Measurements from ENCODE around the gene TRIM36. TPM values are rescaled to one million over a fixed set of nuclear protein-coding genes. Genes with fewer than 3 reads are reported as not detected.

Gene TRIM36
- total RNA-seq, 8 experiments from 2014 or later = 0.28 to 61.2 (median 49.0) TPM

- 7 to 100% (median 67%) methylated on average over 1 to 3 of the region's 3 CpGs; no CpG with 5 or more reads in 4 of the 10 experiments for WGBS, 10 experiments
Measured at GRCh38 chr5:115087951-115088350, 81.8 kb downstream of the TRIM36 start.

GRCh38 chr5:115086473-115086872 lies 83.2 kb downstream of the TRIM36 start:
- Histone ChIP-seq H3K4me1 (replicated peaks in 1 of 2) (no peaks in the 10 kb centered on the region), H3K4me3 (no peak overlapping the region), H3K27ac (no peak overlapping the region)
- 14 to 88% methylated on average over 1 of the region's 1 CpG; no CpG with 5 or more reads in 8 of the 10 experiments for WGBS, 10 experiments
- in situ Hi-C loops (cut with MboI; ENCODE audit: low pct_unique_long_range_greater_than_20kb in 2 of 9, low sequenced_read_pairs in 9 of 9, unreplicated experiment in 9 of 9) = loop anchor here in 2 of 9 experiments (25.0 kb wide), 2 partner anchors 151 to 501 kb away; no protein-coding TSS in a partner anchor
- no peak for ATAC-seq (replicated peaks in 6 of 8)

More at GRCh38 chr5:115087951-115088350, 81.8 kb downstream of the TRIM36 start:
- in situ Hi-C loops (cut with MboI; ENCODE audit: low pct_unique_long_range_greater_than_20kb in 2 of 9, low sequenced_read_pairs in 9 of 9, unreplicated experiment in 9 of 9) = loop anchor here in 2 of 9 experiments (25.0 kb wide), 2 partner anchors 149 to 499 kb away; no protein-coding TSS in a partner anchor
- Histone ChIP-seq H3K4me1 (replicated peaks in 1 of 2) (no peaks in the 10 kb centered on the region), H3K4me3 (no peak overlapping the region), H3K27ac (no peak overlapping the region)
- ATAC-seq (replicated peaks in 6 of 8) = peak in 2 of 8 experiments; percentile 41

DNA sequence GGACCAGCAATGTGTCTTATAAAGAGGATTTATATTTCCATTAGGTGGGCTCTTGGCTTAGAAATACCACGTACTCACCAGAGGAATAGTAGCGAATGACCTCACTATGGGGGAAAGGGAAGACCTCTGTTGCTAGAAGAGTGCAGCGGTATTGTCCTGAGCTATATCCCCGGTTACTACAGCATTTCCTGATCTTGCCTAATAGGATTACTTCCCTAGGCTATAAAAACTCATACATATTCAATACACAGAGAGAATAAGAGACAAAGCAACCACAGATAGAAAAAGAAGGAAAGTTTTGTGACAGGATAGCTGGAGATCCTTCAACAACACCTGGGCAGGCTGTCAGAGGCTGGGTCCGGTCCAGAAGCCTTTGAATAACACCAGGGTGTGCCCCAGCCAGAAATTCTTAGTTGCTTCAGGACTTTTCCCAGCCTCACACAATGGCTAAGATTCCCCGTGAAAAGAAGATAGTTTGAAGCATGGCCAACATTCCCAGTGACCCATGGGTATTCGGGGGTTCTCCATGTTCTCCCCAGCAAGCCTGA lies 85.4 kb downstream of the TRIM36 start:
- Histone ChIP-seq H3K4me1 (replicated peaks in 1 of 2) (no peaks in the 10 kb centered on the region), H3K4me3 (no peak overlapping the region), H3K27ac (no peak overlapping the region)
- in situ Hi-C loops (cut with MboI; ENCODE audit: low pct_unique_long_range_greater_than_20kb in 2 of 9, low sequenced_read_pairs in 9 of 9, unreplicated experiment in 9 of 9) = loop anchor here in 2 of 9 experiments (25.0 kb wide), 2 partner anchors 153 to 503 kb away; no protein-coding TSS in a partner anchor
- ATAC-seq (replicated peaks in 6 of 8) = peak in 3 of 8 experiments; percentile 59 to 74 (median 70)
- WGBS, 10 experiments = 29 to 97% (median 59%) methylated on average over 2 to 6 of the region's 7 CpGs; no CpG with 5 or more reads in 2 of the 10 experiments

- H3K4me3 ChIP-seq = no peak overlapping the region
- ATAC-seq (replicated peaks in 6 of 8) = peak in 3 of 8 experiments; percentile 22 to 49 (median 41)
- H3K4me1 ChIP-seq (replicated peaks in 1 of 2) = no peaks in the 10 kb centered on the region
- H3K27ac ChIP-seq = no peak overlapping the region
- WGBS, 10 experiments = 10 to 100% (median 65%) methylated on average over 1 to 2 of the region's 2 CpGs; no CpG with 5 or more reads in 2 of the 10 experiments
- in situ Hi-C loops (cut with MboI; ENCODE audit: low pct_unique_long_range_greater_than_20kb in 2 of 9, low sequenced_read_pairs in 9 of 9, unreplicated experiment in 9 of 9) = loop anchor here in 2 of 9 experiments (25.0 kb wide), 2 partner anchors 157 to 507 kb away; no protein-coding TSS in a partner anchor
Measured at GRCh38 chr5:115079924-115080623, 89.6 kb downstream of the TRIM36 start.

Other genes with a start within 250 kb of the TRIM36 start
- gene PGGT1B, start 93.0 kb upstream of the TRIM36 start, total RNA-seq = 10 to 100 TPM; 11.1 to 29.4 (median 17.9) TPM
- gene CCDC112, start 126.7 kb upstream of the TRIM36 start, total RNA-seq = 10 to 100 TPM in 6 of 8 experiments, 1 to 10 TPM in 2; 8.2 to 54.4 (median 39.4) TPM

Measured in motor neuron (in vitro differentiated cells).